Subcutaneous preadipocyte (primary cell): ENCODE results near the gene GPR42. TPM values are rescaled to one million over a fixed set of nuclear protein-coding genes. Genes with fewer than 3 reads are reported as not detected.

Source experiments
- small RNA-seq: library from RNA; depleted of rRNA; stranded (forward); fragments of <200 nt; gene quantifications from one replicate; pipeline ENCODE3, GENCODE V24; 2012
- total RNA-seq: library from RNA; depleted of rRNA; stranded (reverse); fragments of >200 nt; gene quantifications from 2 replicates; pipeline ENCODE4 v1.2.3, GENCODE V29; 2012

The GPR42 gene
- not detected in 2 replicates for total RNA-seq

DNA sequence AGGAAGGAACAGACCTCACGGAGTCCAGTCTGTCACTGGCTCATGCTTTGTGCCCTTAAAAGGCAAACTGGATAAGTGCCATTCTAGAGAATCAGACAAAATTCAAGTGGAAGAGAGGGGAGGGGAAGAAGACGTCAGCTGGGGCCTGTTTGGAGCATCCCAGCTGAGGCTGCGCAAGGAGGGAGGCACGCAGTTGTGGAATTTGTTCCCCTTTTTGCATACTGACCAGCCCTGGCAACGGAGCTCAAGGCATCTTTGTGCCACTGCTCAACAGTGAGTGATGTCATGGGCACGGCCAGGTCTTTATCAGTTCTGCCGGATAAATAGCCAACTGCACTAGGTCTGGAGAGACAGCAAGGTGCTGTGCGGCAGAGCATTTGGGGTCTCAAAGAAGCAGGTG is at the start of gene GPR42:
TSS of gene GPR42 (plus strand) at position 347 of the 400 bp plus-strand sequence. CDS start 292 bp downstream, outside the sequence.

GRCh38 chr19:35328851-35329285 is 42.0 kb upstream of the GPR42 start, which contains the start of gene CD22:
CD22 (plus strand) TSS chr19:35329187; CDS start chr19:35332041, 2,854 bp downstream.

DNA sequence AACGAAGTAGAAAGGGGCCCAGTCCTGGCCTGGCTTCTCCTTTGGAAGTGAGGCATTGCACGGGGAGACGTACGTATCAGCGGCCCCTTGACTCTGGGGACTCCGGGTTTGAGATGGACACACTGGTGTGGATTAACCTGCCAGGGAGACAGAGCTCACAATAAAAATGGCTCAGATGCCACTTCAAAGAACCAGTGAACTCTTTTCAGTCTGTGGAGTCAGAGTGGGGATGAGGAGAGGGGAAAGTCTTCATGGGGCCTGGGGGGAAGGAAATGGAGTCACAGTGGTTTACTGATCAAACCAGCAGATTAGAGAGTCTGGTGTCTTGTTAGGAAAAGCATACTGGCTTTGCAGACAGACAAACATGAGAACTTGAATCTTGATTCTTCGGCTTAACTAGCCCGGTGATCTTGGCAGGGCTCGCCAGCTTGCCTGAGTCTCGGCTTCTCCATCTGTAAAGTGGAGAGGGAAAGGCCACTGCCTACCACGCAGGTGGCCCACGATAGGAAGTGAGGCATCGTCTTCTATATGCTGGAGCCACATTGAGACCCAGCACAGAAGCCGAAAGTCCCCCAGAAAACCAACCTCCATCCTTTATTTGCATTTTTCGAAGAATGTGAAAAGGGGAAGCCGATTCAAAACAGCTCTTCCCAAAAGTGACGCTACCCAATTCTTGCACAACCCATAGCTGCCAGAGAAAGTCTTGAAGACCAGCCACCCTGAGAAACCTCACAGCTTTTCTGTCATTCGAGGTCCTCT is 23.5 kb upstream of the GPR42 start, which contains the start of gene FFAR1:
TSS of gene FFAR1 (plus strand) at position 732 of the 759 bp plus-strand sequence. CDS start 3,650 bp downstream, outside the sequence.

GRCh38 chr19:35357867-35358573 is 12.8 kb upstream of the GPR42 start, which contains the start of gene FFAR3:
FFAR3 (plus strand) TSS chr19:35358460; CDS start chr19:35358891, 431 bp downstream.

Small RNA genes lying within 50 kb of the gene (small RNA-seq; reads per million reads assigned to genes)
- not detected for gene RN7SL491P

Other genes with a start within 250 kb of the GPR42 start
- under 0.01 and 0.20 TPM in 2 replicates for gene LGI4, start 236.0 kb upstream of the GPR42 start, total RNA-seq
- 1.5 TPM in 1 of 2 replicates, not detected in the other for gene FXYD1, start 232.2 kb upstream of the GPR42 start, total RNA-seq
- gene FXYD7, start 227.8 kb upstream of the GPR42 start, total RNA-seq, result not detected in 2 replicates
- 64.9 and 80.5 TPM in 2 replicates for gene FXYD5, start 216.3 kb upstream of the GPR42 start, total RNA-seq
- not detected in 2 replicates for gene FAM187B, start 142.3 kb upstream of the GPR42 start, total RNA-seq
- 0.73 and 0.98 TPM in 2 replicates for gene LSR, start 122.1 kb upstream of the GPR42 start, total RNA-seq
- 53.6 and 59.4 TPM in 2 replicates for gene USF2, start 102.1 kb upstream of the GPR42 start, total RNA-seq
- gene HAMP, start 88.5 kb upstream of the GPR42 start, total RNA-seq, result not detected in 2 replicates
- 0.59 TPM in 1 of 2 replicates, not detected in the other for gene MAG, start 78.9 kb upstream of the GPR42 start, total RNA-seq
- gene CD22, start 41.9 kb upstream of the GPR42 start, total RNA-seq, result 1.4 TPM in 1 of 2 replicates, not detected in the other
- gene FFAR1, start 23.2 kb upstream of the GPR42 start, total RNA-seq, result not detected in 2 replicates
- not detected in 2 replicates for gene FFAR3, start 12.6 kb upstream of the GPR42 start, total RNA-seq
- not detected in 2 replicates for gene FFAR2, start 77.2 kb downstream of the GPR42 start, total RNA-seq
- not detected in 2 replicates for gene KRTDAP, start 119.4 kb downstream of the GPR42 start, total RNA-seq
- 8.2 and 23.1 TPM in 2 replicates for gene DMKN, start 142.6 kb downstream of the GPR42 start, total RNA-seq
- 4.3 and 13.6 TPM in 2 replicates for gene SBSN, start 157.2 kb downstream of the GPR42 start, total RNA-seq
- gene GAPDHS, start 162.4 kb downstream of the GPR42 start, total RNA-seq, result under 0.01 TPM in 1 of 2 replicates, not detected in the other
- gene TMEM147, start 174.6 kb downstream of the GPR42 start, total RNA-seq, result 85.2 and 116 TPM in 2 replicates
- gene ATP4A, start 192.6 kb downstream of the GPR42 start, total RNA-seq, result not detected in 2 replicates
- gene PMIS2, start 215.1 kb downstream of the GPR42 start, total RNA-seq, result not detected in 2 replicates
- gene HAUS5, start 241.7 kb downstream of the GPR42 start, total RNA-seq, result 6.6 and 12.5 TPM in 2 replicates